ENCODE measurements around the gene NPIPB5.
"Not testable (repeated sequence)": the region's sequence is repeated elsewhere in the genome, so short reads cannot be mapped to it uniquely, and the experiment has no call there.

Gene NPIPB5

GRCh38 chr16:22510591-22510990 lies at the start of gene NPIPB5:
NPIPB5 (plus strand) TSS chr16:22510891; CDS start chr16:22513802, 2,911 bp downstream.
- DNase-seq: not testable (repeated sequence)

- not testable (repeated sequence) for DNase-seq
Observed at GRCh38 chr16:22468846-22469245, 41.8 kb upstream of the NPIPB5 start.

GRCh38 chr16:22537996-22538395 lies 27.3 kb downstream of the NPIPB5 start:
- not testable (repeated sequence) for DNase-seq

- not testable (repeated sequence) for DNase-seq
Observed at GRCh38 chr16:22544809-22545208, 34.1 kb downstream of the NPIPB5 start.

GRCh38 chr16:22546630-22547029 lies 35.9 kb downstream of the NPIPB5 start:
- DNase-seq: not testable (repeated sequence)

- DNase-seq: not testable (repeated sequence)
Observed at GRCh38 chr16:22547170-22547765, 36.6 kb downstream of the NPIPB5 start.

GRCh38 chr16:22549853-22550252 lies 39.2 kb downstream of the NPIPB5 start:
- DNase-seq: not testable (repeated sequence)

GRCh38 chr16:22551143-22551542 lies 40.5 kb downstream of the NPIPB5 start:
- DNase-seq: not testable (repeated sequence)

GRCh38 chr16:22551651-22552050 lies 41.0 kb downstream of the NPIPB5 start:
- DNase-seq: not testable (repeated sequence)

- not testable (repeated sequence) for DNase-seq
Observed at GRCh38 chr16:22556759-22557158, 46.1 kb downstream of the NPIPB5 start.

All from amniotic stem cell (primary cell).